HL-60 (cell line): ENCODE results near the gene MLC1.

ENCODE experiments used
- GABPA ChIP-seq: IDR thresholded peaks from 2 replicates; pipeline ENCODE4 v1.6.1; 2012; ENCODE audit warnings: low read depth
- POLR2AphosphoS5 ChIP-seq: IDR thresholded peaks from 2 replicates; pipeline ENCODE4 v1.6.1; 2012; ENCODE audit warnings: low read depth
- TF ChIP-seq, protein P1 (sequence below): IDR thresholded peaks from one replicate; pipeline ENCODE4 v1.5.1; 2011; ENCODE audit warnings: low read length, control low read depth, inconsistent platforms; ENCODE audit not compliant: insufficient read depth
- TF ChIP-seq, protein P2 (sequence below): IDR thresholded peaks from 2 replicates; pipeline ENCODE4 v1.6.1; 2012; ENCODE audit warnings: low read depth; ENCODE audit not compliant: insufficient replicate concordance

DNA sequence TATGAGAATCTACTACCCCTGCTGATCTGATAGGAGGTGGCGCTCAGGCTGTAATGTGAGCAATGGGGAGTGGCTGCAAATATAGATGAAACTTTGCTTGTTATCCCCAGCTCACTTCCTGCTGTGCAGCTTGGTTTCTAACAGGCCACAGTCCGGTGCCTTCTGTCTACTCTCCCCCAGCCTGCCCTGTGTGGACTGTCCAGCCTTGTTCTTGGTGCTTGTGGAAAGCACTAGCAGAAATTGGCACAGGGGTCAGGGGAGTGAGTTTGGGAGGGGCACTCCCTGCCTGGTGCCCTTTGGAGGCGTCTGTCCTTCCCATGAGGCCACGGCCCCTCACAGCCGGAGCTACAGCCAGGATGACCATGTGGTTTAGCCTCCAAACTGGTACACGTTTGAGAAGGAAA lies 18.9 kb upstream of the MLC1 start:
- TF ChIP-seq, protein P1, sequence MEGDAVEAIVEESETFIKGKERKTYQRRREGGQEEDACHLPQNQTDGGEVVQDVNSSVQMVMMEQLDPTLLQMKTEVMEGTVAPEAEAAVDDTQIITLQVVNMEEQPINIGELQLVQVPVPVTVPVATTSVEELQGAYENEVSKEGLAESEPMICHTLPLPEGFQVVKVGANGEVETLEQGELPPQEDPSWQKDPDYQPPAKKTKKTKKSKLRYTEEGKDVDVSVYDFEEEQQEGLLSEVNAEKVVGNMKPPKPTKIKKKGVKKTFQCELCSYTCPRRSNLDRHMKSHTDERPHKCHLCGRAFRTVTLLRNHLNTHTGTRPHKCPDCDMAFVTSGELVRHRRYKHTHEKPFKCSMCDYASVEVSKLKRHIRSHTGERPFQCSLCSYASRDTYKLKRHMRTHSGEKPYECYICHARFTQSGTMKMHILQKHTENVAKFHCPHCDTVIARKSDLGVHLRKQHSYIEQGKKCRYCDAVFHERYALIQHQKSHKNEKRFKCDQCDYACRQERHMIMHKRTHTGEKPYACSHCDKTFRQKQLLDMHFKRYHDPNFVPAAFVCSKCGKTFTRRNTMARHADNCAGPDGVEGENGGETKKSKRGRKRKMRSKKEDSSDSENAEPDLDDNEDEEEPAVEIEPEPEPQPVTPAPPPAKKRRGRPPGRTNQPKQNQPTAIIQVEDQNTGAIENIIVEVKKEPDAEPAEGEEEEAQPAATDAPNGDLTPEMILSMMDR: no peak
- TF ChIP-seq POLR2AphosphoS5: no peak
- TF ChIP-seq GABPA: no peak
- TF ChIP-seq, protein P2, sequence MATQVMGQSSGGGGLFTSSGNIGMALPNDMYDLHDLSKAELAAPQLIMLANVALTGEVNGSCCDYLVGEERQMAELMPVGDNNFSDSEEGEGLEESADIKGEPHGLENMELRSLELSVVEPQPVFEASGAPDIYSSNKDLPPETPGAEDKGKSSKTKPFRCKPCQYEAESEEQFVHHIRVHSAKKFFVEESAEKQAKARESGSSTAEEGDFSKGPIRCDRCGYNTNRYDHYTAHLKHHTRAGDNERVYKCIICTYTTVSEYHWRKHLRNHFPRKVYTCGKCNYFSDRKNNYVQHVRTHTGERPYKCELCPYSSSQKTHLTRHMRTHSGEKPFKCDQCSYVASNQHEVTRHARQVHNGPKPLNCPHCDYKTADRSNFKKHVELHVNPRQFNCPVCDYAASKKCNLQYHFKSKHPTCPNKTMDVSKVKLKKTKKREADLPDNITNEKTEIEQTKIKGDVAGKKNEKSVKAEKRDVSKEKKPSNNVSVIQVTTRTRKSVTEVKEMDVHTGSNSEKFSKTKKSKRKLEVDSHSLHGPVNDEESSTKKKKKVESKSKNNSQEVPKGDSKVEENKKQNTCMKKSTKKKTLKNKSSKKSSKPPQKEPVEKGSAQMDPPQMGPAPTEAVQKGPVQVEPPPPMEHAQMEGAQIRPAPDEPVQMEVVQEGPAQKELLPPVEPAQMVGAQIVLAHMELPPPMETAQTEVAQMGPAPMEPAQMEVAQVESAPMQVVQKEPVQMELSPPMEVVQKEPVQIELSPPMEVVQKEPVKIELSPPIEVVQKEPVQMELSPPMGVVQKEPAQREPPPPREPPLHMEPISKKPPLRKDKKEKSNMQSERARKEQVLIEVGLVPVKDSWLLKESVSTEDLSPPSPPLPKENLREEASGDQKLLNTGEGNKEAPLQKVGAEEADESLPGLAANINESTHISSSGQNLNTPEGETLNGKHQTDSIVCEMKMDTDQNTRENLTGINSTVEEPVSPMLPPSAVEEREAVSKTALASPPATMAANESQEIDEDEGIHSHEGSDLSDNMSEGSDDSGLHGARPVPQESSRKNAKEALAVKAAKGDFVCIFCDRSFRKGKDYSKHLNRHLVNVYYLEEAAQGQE: no peak
